ENCODE measurements around the gene SLC25A21. TPM values are rescaled to one million over a fixed set of nuclear protein-coding genes. Genes with fewer than 3 reads are reported as not detected.

Gene SLC25A21
- total and polyA plus RNA-seq, 2 of the 13 experiments (the other 11 are each of a cell fraction or from before 2014, with no cell fraction given): 1.9 to 2.9 TPM

DNA sequence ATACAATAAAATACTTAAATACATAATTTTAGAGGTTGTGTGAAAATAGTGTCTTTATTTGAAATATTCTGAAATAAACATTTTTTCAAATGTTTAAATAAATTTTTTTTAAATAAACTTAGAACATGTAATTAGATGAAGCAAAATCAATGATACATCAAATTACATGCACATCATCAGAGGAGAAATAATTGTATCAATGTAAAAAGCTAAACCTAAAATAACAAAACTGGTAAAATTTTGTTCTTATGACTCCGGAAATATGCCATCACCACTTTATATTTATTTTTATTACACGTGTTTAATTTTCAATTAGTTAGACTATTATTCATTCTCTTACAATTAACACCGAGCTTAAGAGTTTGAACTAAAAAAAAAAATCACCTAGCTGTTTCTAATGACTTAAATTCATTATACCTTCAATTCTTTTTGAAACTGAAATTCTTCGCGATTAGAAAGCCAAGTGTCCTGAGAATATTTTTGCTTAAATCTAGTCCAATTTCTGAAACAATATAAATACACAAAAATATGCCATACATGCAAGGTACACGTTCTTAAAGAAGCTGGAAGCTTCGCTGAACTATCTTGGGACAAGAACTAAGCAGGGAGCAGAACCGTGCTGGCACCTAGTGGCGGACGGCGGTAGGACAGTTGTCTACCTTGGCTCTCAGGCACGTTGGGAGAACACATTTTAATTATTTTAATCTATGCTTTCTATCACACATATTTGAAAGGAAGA is 230.5 kb downstream of the SLC25A21 start (continued):
- TF ChIP-seq, protein P1, sequence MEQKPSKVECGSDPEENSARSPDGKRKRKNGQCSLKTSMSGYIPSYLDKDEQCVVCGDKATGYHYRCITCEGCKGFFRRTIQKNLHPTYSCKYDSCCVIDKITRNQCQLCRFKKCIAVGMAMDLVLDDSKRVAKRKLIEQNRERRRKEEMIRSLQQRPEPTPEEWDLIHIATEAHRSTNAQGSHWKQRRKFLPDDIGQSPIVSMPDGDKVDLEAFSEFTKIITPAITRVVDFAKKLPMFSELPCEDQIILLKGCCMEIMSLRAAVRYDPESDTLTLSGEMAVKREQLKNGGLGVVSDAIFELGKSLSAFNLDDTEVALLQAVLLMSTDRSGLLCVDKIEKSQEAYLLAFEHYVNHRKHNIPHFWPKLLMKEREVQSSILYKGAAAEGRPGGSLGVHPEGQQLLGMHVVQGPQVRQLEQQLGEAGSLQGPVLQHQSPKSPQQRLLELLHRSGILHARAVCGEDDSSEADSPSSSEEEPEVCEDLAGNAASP (CRISPR knock-in tag; IDR thresholded peaks at IDR 0.05; ENCODE audit: borderline replicate concordance): 0 out of 2 replicates have a peak, but pooled peaks have one; percentile 30
- peak; percentile 73 for TF ChIP-seq ELF4 (CRISPR knock-in tag; IDR thresholded peaks at IDR 0.05; ENCODE audit: borderline replicate concordance)
- TF ChIP-seq BHLHE40 (IDR thresholded peaks at IDR 0.05; ENCODE audit: low read length): no peak
- TF ChIP-seq, protein P2, sequence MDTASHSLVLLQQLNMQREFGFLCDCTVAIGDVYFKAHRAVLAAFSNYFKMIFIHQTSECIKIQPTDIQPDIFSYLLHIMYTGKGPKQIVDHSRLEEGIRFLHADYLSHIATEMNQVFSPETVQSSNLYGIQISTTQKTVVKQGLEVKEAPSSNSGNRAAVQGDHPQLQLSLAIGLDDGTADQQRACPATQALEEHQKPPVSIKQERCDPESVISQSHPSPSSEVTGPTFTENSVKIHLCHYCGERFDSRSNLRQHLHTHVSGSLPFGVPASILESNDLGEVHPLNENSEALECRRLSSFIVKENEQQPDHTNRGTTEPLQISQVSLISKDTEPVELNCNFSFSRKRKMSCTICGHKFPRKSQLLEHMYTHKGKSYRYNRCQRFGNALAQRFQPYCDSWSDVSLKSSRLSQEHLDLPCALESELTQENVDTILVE (CRISPR knock-in tag; IDR thresholded peaks at IDR 0.05): 0 out of 2 replicates have a peak, but pooled peaks have one; percentile 35
- TF ChIP-seq ZNF343 (CRISPR knock-in tag; IDR thresholded peaks at IDR 0.05): no peak
- peak; percentile 19; the same call in 1 of the 2 replicates for TF ChIP-seq MIER3 (CRISPR knock-in tag; IDR thresholded peaks at IDR 0.05; ENCODE audit: borderline replicate concordance)
- no peak for TF ChIP-seq NFKB2 (CRISPR knock-in tag; IDR thresholded peaks at IDR 0.05; ENCODE audit: borderline replicate concordance)
- TF ChIP-seq ZNF629 (CRISPR knock-in tag; conservative IDR thresholded peaks at IDR 0.05): no peak
- peak; percentile 48; the same call in 1 of the 2 replicates for TF ChIP-seq BRCA1 (CRISPR knock-in tag; IDR thresholded peaks at IDR 0.05)
- TF ChIP-seq, protein P3, sequence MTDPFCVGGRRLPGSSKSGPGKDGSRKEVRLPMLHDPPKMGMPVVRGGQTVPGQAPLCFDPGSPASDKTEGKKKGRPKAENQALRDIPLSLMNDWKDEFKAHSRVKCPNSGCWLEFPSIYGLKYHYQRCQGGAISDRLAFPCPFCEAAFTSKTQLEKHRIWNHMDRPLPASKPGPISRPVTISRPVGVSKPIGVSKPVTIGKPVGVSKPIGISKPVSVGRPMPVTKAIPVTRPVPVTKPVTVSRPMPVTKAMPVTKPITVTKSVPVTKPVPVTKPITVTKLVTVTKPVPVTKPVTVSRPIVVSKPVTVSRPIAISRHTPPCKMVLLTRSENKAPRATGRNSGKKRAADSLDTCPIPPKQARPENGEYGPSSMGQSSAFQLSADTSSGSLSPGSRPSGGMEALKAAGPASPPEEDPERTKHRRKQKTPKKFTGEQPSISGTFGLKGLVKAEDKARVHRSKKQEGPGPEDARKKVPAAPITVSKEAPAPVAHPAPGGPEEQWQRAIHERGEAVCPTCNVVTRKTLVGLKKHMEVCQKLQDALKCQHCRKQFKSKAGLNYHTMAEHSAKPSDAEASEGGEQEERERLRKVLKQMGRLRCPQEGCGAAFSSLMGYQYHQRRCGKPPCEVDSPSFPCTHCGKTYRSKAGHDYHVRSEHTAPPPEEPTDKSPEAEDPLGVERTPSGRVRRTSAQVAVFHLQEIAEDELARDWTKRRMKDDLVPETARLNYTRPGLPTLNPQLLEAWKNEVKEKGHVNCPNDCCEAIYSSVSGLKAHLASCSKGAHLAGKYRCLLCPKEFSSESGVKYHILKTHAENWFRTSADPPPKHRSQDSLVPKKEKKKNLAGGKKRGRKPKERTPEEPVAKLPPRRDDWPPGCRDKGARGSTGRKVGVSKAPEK (CRISPR knock-in tag; IDR thresholded peaks at IDR 0.05; ENCODE audit: borderline replicate concordance): peak; percentile 48; the same call in 1 of the 2 replicates
- TF ChIP-seq, protein P4, sequence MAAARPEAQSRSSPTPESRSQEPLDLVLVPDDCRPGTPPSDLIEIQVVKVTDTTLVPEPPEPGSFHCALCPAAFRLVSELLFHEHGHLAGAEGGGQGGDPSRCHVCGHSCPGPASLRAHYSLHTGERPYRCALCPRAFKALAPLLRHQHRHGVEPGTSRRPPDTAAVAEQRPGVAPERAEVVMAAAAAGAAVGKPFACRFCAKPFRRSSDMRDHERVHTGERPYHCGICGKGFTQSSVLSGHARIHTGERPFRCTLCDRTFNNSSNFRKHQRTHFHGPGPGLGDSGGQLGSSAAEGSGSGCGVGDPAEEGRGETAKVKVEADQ (CRISPR knock-in tag; IDR thresholded peaks at IDR 0.05; ENCODE audit: borderline replicate concordance): 0 out of 2 replicates have a peak, but pooled peaks have one; percentile 23
- TF ChIP-seq ZNF652 (CRISPR knock-in tag; IDR thresholded peaks at IDR 0.05; ENCODE audit: borderline replicate concordance, low read depth): 0 out of 2 replicates have a peak, but pooled peaks have one; percentile 14
- peak; percentile 84 for TF ChIP-seq KDM2A (CRISPR knock-in tag; IDR thresholded peaks at IDR 0.05; ENCODE audit: borderline replicate concordance, low read depth)
- TF ChIP-seq, protein P5, sequence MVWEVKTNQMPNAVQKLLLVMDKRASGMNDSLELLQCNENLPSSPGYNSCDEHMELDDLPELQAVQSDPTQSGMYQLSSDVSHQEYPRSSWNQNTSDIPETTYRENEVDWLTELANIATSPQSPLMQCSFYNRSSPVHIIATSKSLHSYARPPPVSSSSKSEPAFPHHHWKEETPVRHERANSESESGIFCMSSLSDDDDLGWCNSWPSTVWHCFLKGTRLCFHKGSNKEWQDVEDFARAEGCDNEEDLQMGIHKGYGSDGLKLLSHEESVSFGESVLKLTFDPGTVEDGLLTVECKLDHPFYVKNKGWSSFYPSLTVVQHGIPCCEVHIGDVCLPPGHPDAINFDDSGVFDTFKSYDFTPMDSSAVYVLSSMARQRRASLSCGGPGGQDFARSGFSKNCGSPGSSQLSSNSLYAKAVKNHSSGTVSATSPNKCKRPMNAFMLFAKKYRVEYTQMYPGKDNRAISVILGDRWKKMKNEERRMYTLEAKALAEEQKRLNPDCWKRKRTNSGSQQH (CRISPR knock-in tag; IDR thresholded peaks at IDR 0.05; ENCODE audit: low read depth): peak; percentile 51; the same call in 1 of the 2 replicates
- TF ChIP-seq RAD21 (CRISPR knock-in tag; IDR thresholded peaks at IDR 0.05): peak; percentile 84
- TF ChIP-seq, protein P6, sequence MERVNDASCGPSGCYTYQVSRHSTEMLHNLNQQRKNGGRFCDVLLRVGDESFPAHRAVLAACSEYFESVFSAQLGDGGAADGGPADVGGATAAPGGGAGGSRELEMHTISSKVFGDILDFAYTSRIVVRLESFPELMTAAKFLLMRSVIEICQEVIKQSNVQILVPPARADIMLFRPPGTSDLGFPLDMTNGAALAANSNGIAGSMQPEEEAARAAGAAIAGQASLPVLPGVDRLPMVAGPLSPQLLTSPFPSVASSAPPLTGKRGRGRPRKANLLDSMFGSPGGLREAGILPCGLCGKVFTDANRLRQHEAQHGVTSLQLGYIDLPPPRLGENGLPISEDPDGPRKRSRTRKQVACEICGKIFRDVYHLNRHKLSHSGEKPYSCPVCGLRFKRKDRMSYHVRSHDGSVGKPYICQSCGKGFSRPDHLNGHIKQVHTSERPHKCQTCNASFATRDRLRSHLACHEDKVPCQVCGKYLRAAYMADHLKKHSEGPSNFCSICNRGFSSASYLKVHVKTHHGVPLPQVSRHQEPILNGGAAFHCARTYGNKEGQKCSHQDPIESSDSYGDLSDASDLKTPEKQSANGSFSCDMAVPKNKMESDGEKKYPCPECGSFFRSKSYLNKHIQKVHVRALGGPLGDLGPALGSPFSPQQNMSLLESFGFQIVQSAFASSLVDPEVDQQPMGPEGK (CRISPR knock-in tag; IDR thresholded peaks at IDR 0.05): 0 out of 2 replicates have a peak, but pooled peaks have one; percentile 17
- 0 out of 2 replicates have a peak, but pooled peaks have one; percentile 17 for TF ChIP-seq GATAD1 (CRISPR knock-in tag; IDR thresholded peaks at IDR 0.05)
- 0 out of 2 replicates have a peak, but pooled peaks have one; percentile 28 for TF ChIP-seq MIXL1 (CRISPR knock-in tag; IDR thresholded peaks at IDR 0.05)
- peak; percentile 93 for TF ChIP-seq SMC3 (IDR thresholded peaks at IDR 0.05; ENCODE audit: low read length)
